CD14-positive monocyte (primary cell): ENCODE results near the gene SSBP3. TPM values are rescaled to one million over a fixed set of nuclear protein-coding genes. Genes with fewer than 3 reads are reported as not detected.

Experiments used
- DNase-seq, 3 donors: peaks; one replicate each; pipeline ENCODE4 v3.0.0-alpha.2; 2011 to 2022
- H2AFZ ChIP-seq: 2 replicates; pipeline ENCODE4 v1.6.0; 2012; ENCODE audit warnings: mild to moderate bottlenecking, low read depth, low read length, inconsistent platforms; ENCODE audit not compliant: insufficient read depth, poor library complexity, severe bottlenecking
- H3K27ac ChIP-seq, 2 donors: 1 replicate in 1 of 2; 2 replicates in 1 of 2; pipeline ENCODE4 v1.5.1; 2012 to 2013; ENCODE audit warnings: low read length in 2 of 2, control low read depth in 1 of 2, inconsistent platforms in 1 of 2, low read depth in 1 of 2, mild to moderate bottlenecking in 1 of 2
- H3K27me3 ChIP-seq, 2 donors: one replicate each; pipeline versions ENCODE4 v1.6.0 to v1.6.1; 2011 to 2013; ENCODE audit warnings: low read length in 2 of 2; ENCODE audit not compliant: control insufficient read depth in 2 of 2, insufficient read depth in 2 of 2
- H3K36me3 ChIP-seq, 2 donors: replicated peaks in 1 of 2; 1 replicate in 1 of 2; 2 replicates in 1 of 2; pipeline versions ENCODE4 v1.5.1 to v1.6.1; 2012 to 2013; ENCODE audit warnings: low read length in 2 of 2, control low read depth in 1 of 2, inconsistent platforms in 1 of 2, mild to moderate bottlenecking in 1 of 2; ENCODE audit not compliant: insufficient read depth in 2 of 2, control insufficient read depth in 1 of 2
- H3K4me1 ChIP-seq, 2 donors: 1 replicate in 1 of 2; 2 replicates in 1 of 2; pipeline versions ENCODE4 v1.5.1 to v1.6.1; 2012 to 2013; ENCODE audit warnings: low read length in 2 of 2, control low read depth in 1 of 2, inconsistent platforms in 1 of 2, mild to moderate bottlenecking in 1 of 2, moderate library complexity in 1 of 2; ENCODE audit not compliant: insufficient read depth in 2 of 2, control insufficient read depth in 1 of 2
- H3K4me2 ChIP-seq: replicated peaks from 2 replicates; pipeline ENCODE3; 2012; ENCODE audit warnings: low read length, moderate library complexity, mild to moderate bottlenecking; ENCODE audit not compliant: poor library complexity, severe bottlenecking; ENCODE audit errors: extremely low read depth
- H3K4me3 ChIP-seq, 3 experiments: fragments of 200-600 bp in 1 of 3; sonication (generic) in 1 of 3; replicated peaks in 1 of 3; 1 replicate in 2 of 3; 2 replicates in 1 of 3; pipeline ENCODE4 v1.5.1; 2011 to 2013; ENCODE audit warnings: low read length in 3 of 3, mild to moderate bottlenecking in 3 of 3, control low read depth in 2 of 3, low read depth in 2 of 3, inconsistent platforms in 1 of 3, moderate library complexity in 1 of 3
- H3K79me2 ChIP-seq: 2 replicates; pipeline ENCODE4 v1.6.0; 2012; ENCODE audit warnings: mild to moderate bottlenecking, control low read depth, inconsistent platforms, low read length, moderate library complexity; ENCODE audit not compliant: insufficient read depth
- H3K9ac ChIP-seq: 2 replicates; pipeline ENCODE4 v1.6.0; 2017; ENCODE audit warnings: low read length, mild to moderate bottlenecking; ENCODE audit not compliant: insufficient read depth, poor library complexity, severe bottlenecking
- H3K9me3 ChIP-seq, 2 donors: replicated peaks in 1 of 2; 1 replicate in 1 of 2; 2 replicates in 1 of 2; pipeline versions ENCODE4 v1.5.1 to v1.6.1; 2012 to 2013; ENCODE audit warnings: low read length in 2 of 2, control low read depth in 1 of 2; ENCODE audit not compliant: control insufficient read depth in 1 of 2, insufficient read depth in 1 of 2
- H4K20me1 ChIP-seq: 2 replicates; pipeline ENCODE4 v1.6.0; 2012; ENCODE audit warnings: mild to moderate bottlenecking, low read length, control low read depth, moderate library complexity; ENCODE audit not compliant: insufficient read depth
- H3K27ac Mint-ChIP-seq, 7 donors: one replicate each; pipeline ENCODE4 v1.8.0; 2020; ENCODE audit warnings: mild to moderate bottlenecking in 7 of 7, mixed read lengths in 7 of 7, moderate library complexity in 6 of 7, inconsistent platforms in 2 of 7
- H3K27me3 Mint-ChIP-seq, 3 donors: one replicate each; pipeline ENCODE4 v1.8.0; 2021 to 2022; ENCODE audit warnings: low read depth in 3 of 3, mild to moderate bottlenecking in 3 of 3, mixed read lengths in 3 of 3, moderate library complexity in 3 of 3, inconsistent platforms in 1 of 3
- H3K36me3 Mint-ChIP-seq, 2 donors: one replicate each; pipeline ENCODE4 v1.8.0; 2020; ENCODE audit warnings: mixed read lengths in 2 of 2, inconsistent platforms in 1 of 2, mild to moderate bottlenecking in 1 of 2
- H3K4me1 Mint-ChIP-seq: one replicate; pipeline ENCODE4 v1.8.0; 2020; ENCODE audit warnings: mild to moderate bottlenecking, mixed read lengths
- H3K4me3 Mint-ChIP-seq, 2 donors: one replicate each; pipeline ENCODE4 v1.8.0; 2020; ENCODE audit warnings: mild to moderate bottlenecking in 2 of 2, mixed read lengths in 2 of 2, moderate library complexity in 1 of 2
- H3K9me3 Mint-ChIP-seq, 7 donors: one replicate each; pipeline ENCODE4 v1.8.0; 2020 to 2022; ENCODE audit warnings: mixed read lengths in 7 of 7, mild to moderate bottlenecking in 6 of 7, moderate library complexity in 6 of 7, inconsistent platforms in 2 of 7
- CTCF ChIP-seq: fragments of 200-600 bp; IDR thresholded peaks from one replicate; pipeline ENCODE4 v1.8.0; 2022; ENCODE audit warnings: antibody characterized with exemption, mild to moderate bottlenecking
- WGBS: methylation state at CpG from one replicate; pipeline ENCODE4 v1.1.5; 2013; ENCODE audit warnings: missing lambda C conversion rate; ENCODE audit not compliant: insufficient coverage; 5-methylcytosine and 5-hydroxymethylcytosine counted together
- intact Hi-C, 2 donors: fragments of 100-400 bp; cut with micrococcal nuclease; formaldehyde crosslinking; loops; one replicate each; pipeline versions ENCODE4 v1.15.0 to v1.15.1; 2023
- polyA plus RNA-seq, 3 donors: library from polyadenylated mRNA; depleted of rRNA in 1 of 3; unstranded in 2 of 3; stranded (reverse) in 1 of 3; fragments of 300-500 nt in 2 of 3; fragments of >200 nt in 1 of 3; fragmentation: Illumina TruSeq in 2 of 3; gene quantifications; 1 replicate in 2 of 3; 2 replicates in 1 of 3; pipeline ENCODE4 v1.2.3, GENCODE V29; 2012 to 2021

SSBP3 gene
- polyA plus RNA-seq, 3 donors = 4.1 to 30.7 (median 4.3) TPM

- Histone ChIP-seq H3K27me3 (no peaks in the 10 kb centered on the region), H3K9me3 (no peaks in the 10 kb centered on the region), H2AFZ (no peak overlapping the region), H3K27ac (no peak overlapping the region), H3K4me1 (peaks cover under 1 to 6% of the 10 kb centered on the region in 2 donors), H3K4me3 (no peak overlapping the region), H3K4me2 (no peak overlapping the region), H3K36me3 (peaks cover 0 to 13% of the 10 kb centered on the region in 2 donors), H4K20me1 (peaks cover 56% of the 10 kb centered on the region), H3K9ac (no peak overlapping the region), H3K79me2 (peaks cover 2% of the 10 kb centered on the region)
- intact Hi-C loops = no loop called here
- peaks cover 12 to 29% of the 10 kb centered on the region in 2 donors for H3K36me3 Mint-ChIP-seq
- no peak for TF ChIP-seq CTCF
- no peak overlapping the region for H3K4me3 Mint-ChIP-seq
- peaks cover 0 to 4% (median 3%) of the 10 kb centered on the region in 3 donors for H3K27me3 Mint-ChIP-seq
- no CpG with 5 or more reads among the region's 2 CpGs for WGBS
- H3K4me1 Mint-ChIP-seq = peaks cover 14% of the 10 kb centered on the region
- H3K9me3 Mint-ChIP-seq = peaks cover 0 to 2% (median 0%) of the 10 kb centered on the region in 7 donors
- DNase-seq = no peak
- no peak overlapping the region for H3K27ac Mint-ChIP-seq
Measured at GRCh38 chr1:54367613-54368012, 38.6 kb downstream of the SSBP3 start.

- DNase-seq = no peak
Measured at GRCh38 chr1:54365847-54366246, 40.3 kb downstream of the SSBP3 start.

More at GRCh38 chr1:54365847-54366246, 40.3 kb downstream of the SSBP3 start:
- Histone ChIP-seq H3K27me3 (no peaks in the 10 kb centered on the region), H4K20me1 (peaks cover 56% of the 10 kb centered on the region), H3K9ac (no peak overlapping the region), H3K4me1 (no peaks in the 10 kb centered on the region), H3K4me3 (no peak overlapping the region), H3K36me3 (peaks cover 0 to 13% of the 10 kb centered on the region in 2 donors), H3K4me2 (no peak overlapping the region), H3K79me2 (no peaks in the 10 kb centered on the region), H3K27ac (no peak overlapping the region), H3K9me3 (no peaks in the 10 kb centered on the region), H2AFZ (no peak overlapping the region)
- peaks cover 0 to 3% (median 0%) of the 10 kb centered on the region in 3 donors for H3K27me3 Mint-ChIP-seq
- intact Hi-C loops = no loop called here
- no peaks in the 10 kb centered on the region for H3K4me1 Mint-ChIP-seq
- H3K4me3 Mint-ChIP-seq = no peak overlapping the region
- TF ChIP-seq CTCF = no peak
- WGBS = 100% methylated on average over 1 of the region's 3 CpGs
- H3K36me3 Mint-ChIP-seq = peaks cover 10 to 26% of the 10 kb centered on the region in 2 donors
- no peak overlapping the region for H3K27ac Mint-ChIP-seq
- H3K9me3 Mint-ChIP-seq = no peaks in the 10 kb centered on the region
